Testis (tissue), 2 donors: Measurements from ENCODE around the gene SYNRG.

Experiments used
- CTCF ChIP-seq, 3 experiments: fragments of 450-650 bp in 2 of 3; fragments of 200-600 bp in 1 of 3; sonication (generic) in 1 of 3; IDR thresholded peaks; one replicate each; pipeline ENCODE4 v1.5.1; 2016 to 2019; ENCODE audit warnings: antibody characterized with exemption in 3 of 3, mild to moderate bottlenecking in 2 of 3, moderate library complexity in 1 of 3
- POLR2A ChIP-seq: fragments of 450-650 bp; IDR thresholded peaks from one replicate; pipeline ENCODE4 v1.6.1; 2017; ENCODE audit warnings: antibody characterized with exemption, mild to moderate bottlenecking, moderate library complexity

- no peak for TF ChIP-seq CTCF (IDR thresholded peaks at IDR 0.05)
- TF ChIP-seq POLR2A: no peak
Measured at GRCh38 chr17:37605081-37605480, 4.1 kb downstream of the SYNRG start.
